HFFc6 (cell line): Measurements from ENCODE around the gene THAP9. TPM values are rescaled to one million over a fixed set of nuclear protein-coding genes. Genes with fewer than 3 reads are reported as not detected.

ENCODE experiments used
- DNase-seq: peaks from one replicate; pipeline ENCODE4 v3.0.0-alpha.2; 2018
- H3K27ac Mint-ChIP-seq: 2 replicates; pipeline ENCODE4 v1.8.0; 2020; ENCODE audit warnings: mild to moderate bottlenecking, mixed read lengths
- H3K27me3 Mint-ChIP-seq: 2 replicates; pipeline ENCODE4 v1.8.0; 2021; ENCODE audit warnings: mild to moderate bottlenecking, moderate library complexity, mixed read lengths; ENCODE audit not compliant: insufficient read depth
- H3K36me3 Mint-ChIP-seq: 2 replicates; pipeline ENCODE4 v1.8.0; 2021; ENCODE audit warnings: low read depth, mixed read lengths
- H3K4me1 Mint-ChIP-seq: 2 replicates; pipeline ENCODE4 v1.8.0; 2020; ENCODE audit warnings: low read depth, mixed read lengths
- H3K4me3 Mint-ChIP-seq: 2 replicates; pipeline ENCODE4 v1.8.0; 2020; ENCODE audit warnings: mild to moderate bottlenecking, moderate library complexity, mixed read lengths
- H3K9me3 Mint-ChIP-seq: 2 replicates; pipeline ENCODE4 v1.8.0; 2020; ENCODE audit warnings: mild to moderate bottlenecking, mixed read lengths
- total RNA-seq, 6 experiments: library from RNA; stranded (reverse); fragmentation: NEBNext Ultra II Directional; extraction: Animal tissue kit (Norgen Biotek cat#: 25700); gene quantifications; 2 replicates in 1 of 6; 3 replicates in 5 of 6; pipeline ENCODE4 v1.2.3, GENCODE V29; 2021
- TF ChIP-seq, protein P1 (sequence below): fragments of 200-600 bp; sonication (generic); IDR thresholded peaks from 2 replicates; pipeline ENCODE4 v1.5.0; 2021; ENCODE audit warnings: antibody characterized with exemption, mild to moderate bottlenecking

THAP9 gene
- total RNA-seq, 6 experiments from 2014 or later, result 0.87 to 2.2 (median 1.5) TPM

DNA sequence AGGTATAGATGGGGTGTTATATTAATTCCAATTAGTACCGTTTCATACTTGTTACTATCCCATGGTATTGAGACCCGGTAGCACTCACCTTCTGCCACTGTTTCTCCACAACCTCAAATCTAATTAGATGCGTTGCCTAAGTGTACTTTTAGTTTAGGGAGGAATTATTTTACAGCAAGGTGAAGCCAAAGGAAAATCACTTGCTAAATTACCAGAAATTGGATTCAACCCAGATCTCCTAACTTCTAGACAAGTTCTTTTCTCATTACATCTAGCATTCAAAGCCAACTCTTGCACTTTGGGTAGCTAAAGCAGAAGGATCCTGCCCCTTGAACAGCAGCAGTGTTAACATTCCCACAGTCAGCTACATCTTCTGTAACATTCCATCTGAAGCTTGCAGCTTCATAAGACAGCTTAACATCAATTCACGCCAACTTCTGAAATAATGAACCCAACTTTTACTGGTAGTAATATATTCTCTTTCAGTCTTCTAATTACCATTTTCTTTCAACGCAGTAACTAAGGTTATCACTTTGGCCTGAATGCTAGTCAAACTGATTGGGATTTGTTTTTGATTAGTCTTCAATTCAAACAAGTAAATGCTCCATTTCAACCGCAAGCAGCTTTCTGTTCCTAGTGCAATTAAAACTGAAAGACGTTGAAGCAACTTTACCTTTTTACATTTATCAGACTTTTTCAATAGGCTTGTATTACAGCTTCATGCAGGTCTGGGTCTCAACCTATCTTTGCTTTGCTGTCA lies 8.6 kb upstream of the THAP9 start:
- H3K27me3 Mint-ChIP-seq, result peaks cover 11% of the 10 kb centered on the region
- TF ChIP-seq, protein P1, sequence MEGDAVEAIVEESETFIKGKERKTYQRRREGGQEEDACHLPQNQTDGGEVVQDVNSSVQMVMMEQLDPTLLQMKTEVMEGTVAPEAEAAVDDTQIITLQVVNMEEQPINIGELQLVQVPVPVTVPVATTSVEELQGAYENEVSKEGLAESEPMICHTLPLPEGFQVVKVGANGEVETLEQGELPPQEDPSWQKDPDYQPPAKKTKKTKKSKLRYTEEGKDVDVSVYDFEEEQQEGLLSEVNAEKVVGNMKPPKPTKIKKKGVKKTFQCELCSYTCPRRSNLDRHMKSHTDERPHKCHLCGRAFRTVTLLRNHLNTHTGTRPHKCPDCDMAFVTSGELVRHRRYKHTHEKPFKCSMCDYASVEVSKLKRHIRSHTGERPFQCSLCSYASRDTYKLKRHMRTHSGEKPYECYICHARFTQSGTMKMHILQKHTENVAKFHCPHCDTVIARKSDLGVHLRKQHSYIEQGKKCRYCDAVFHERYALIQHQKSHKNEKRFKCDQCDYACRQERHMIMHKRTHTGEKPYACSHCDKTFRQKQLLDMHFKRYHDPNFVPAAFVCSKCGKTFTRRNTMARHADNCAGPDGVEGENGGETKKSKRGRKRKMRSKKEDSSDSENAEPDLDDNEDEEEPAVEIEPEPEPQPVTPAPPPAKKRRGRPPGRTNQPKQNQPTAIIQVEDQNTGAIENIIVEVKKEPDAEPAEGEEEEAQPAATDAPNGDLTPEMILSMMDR, result no peak
- peaks cover 45% of the 10 kb centered on the region for H3K36me3 Mint-ChIP-seq
- peak overlapping the region; percentile 98 for H3K27ac Mint-ChIP-seq
- H3K4me3 Mint-ChIP-seq, result peak overlapping the region; percentile 96
- DNase-seq, result peak; percentile 14
- peaks cover 48% of the 10 kb centered on the region for H3K4me1 Mint-ChIP-seq
- H3K9me3 Mint-ChIP-seq, result peaks cover 5% of the 10 kb centered on the region; the same call in 1 of the 2 replicates

DNA sequence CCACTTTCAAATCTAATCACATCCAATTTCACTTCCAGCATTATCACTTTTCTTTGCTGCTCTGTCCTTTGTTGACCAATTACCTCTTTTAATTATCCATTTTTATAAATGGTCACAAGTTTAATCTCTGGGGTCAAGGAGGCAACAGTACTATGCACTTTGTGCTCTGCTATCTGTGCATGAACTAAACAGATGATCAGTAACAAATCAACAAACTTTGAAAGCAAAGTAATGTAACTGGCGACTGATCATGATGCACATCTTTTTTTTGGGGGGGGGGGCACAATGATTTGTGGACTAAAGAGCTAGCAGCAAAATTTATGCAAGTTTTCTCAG lies 8.1 kb upstream of the THAP9 start:
- Mint-ChIP-seq H3K36me3 (peaks cover 43% of the 10 kb centered on the region), H3K27me3 (peaks cover 11% of the 10 kb centered on the region), H3K27ac (peak overlapping the region; percentile 98), H3K4me3 (peak overlapping the region; percentile 96; the same call in 1 of the 2 replicates), H3K9me3 (peaks cover 5% of the 10 kb centered on the region; the same call in 1 of the 2 replicates), H3K4me1 (peaks cover 46% of the 10 kb centered on the region)
- TF ChIP-seq, protein P1, result no peak
- DNase-seq, result no peak

DNA sequence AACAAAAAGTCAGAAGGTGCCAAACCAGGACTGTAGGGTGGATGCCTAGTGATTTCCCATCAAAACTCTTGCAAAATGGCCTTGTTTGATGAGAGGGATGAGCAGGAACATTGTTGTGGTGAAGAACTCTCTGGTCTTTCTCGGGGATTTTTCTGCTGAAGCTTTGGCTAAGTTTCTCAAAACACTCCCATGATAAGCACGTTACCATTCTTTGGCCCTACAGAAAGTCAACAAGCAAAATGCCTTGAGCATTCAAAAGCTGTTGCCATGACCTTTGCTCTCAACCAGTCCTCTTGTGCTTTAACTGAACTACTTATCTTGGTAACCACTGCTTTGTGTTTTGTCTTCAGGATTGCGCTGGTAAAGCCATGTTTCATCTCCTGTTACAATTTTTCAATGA lies 6.6 kb upstream of the THAP9 start:
- Mint-ChIP-seq H3K9me3 (peaks cover 5% of the 10 kb centered on the region; the same call in 1 of the 2 replicates), H3K4me1 (peaks cover 53% of the 10 kb centered on the region), H3K27me3 (peaks cover 11% of the 10 kb centered on the region), H3K4me3 (no peak overlapping the region), H3K27ac (no peak overlapping the region), H3K36me3 (peaks cover 45% of the 10 kb centered on the region)
- DNase-seq, result no peak
- TF ChIP-seq, protein P1, result no peak

DNA sequence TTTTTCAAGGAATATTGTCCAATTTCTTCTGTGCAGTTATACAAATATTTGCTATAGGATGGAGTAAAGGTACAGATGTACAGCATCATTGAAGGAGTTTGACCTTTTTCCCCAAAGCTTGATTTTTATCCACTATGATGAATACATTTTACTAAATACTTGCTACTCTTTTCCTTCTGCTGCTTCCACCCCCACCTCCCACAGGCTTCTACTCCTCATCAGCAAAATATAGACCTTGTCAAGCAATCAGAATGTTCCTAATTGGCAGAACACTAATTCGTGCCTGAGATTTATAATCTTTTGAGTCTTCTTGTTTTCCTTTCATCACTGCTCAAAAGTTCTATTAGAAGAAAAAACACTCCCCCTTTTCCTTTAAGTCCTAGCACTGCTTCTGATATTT lies 3.8 kb upstream of the THAP9 start:
- TF ChIP-seq, protein P1, result no peak
- H3K27ac Mint-ChIP-seq, result peak overlapping the region; percentile 33; the same call in 1 of the 2 replicates
- no peaks in the 10 kb centered on the region for H3K9me3 Mint-ChIP-seq
- H3K36me3 Mint-ChIP-seq, result peaks cover 29% of the 10 kb centered on the region
- no peak overlapping the region for H3K4me3 Mint-ChIP-seq
- no peaks in the 10 kb centered on the region for H3K27me3 Mint-ChIP-seq
- no peak for DNase-seq
- peaks cover 48% of the 10 kb centered on the region for H3K4me1 Mint-ChIP-seq

DNA sequence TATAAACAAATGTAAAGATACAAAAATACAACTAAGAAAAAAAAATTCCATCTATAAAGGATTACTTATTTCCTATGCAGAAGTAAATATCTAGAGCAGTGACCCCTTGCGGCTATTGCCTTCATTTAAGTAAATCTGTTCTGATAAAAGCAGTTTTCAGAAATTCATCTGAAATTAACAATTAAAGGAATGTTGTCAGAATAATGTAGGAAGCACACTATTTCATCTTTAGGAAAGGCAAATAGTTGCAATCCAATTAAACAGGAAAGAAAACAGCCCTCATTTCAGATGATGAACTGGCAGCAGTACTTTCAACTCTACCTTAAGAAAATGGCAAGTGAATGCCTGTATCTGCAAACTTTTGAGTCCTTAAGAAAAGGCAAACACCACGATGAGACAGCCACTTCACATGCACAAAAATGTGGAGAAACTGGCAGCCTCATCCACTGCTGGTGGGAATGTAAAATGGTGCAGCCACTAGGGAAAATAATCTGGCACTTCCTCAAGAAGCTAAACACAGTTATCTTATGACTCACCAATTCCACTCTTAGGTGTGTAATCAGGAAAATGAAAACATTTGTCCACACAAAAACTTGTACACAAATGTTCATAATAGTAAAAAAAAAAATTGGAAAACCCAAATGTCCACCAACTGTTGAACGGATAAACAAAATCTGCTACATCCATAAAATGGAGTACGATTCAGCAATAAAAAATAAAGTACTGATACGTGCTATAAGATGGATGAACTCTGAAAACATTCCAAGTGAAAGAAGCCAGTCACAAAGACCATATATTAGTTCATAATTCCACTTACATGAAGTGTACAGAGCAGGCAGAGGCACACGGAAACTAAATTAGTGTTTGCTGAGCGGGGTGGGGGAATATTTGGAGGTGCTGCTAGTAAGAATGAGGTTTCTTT lies 2.0 kb upstream of the THAP9 start:
- TF ChIP-seq, protein P1, result peak; percentile 73
- peak; percentile 88 for DNase-seq
- Mint-ChIP-seq H3K27ac (no peak overlapping the region), H3K27me3 (no peaks in the 10 kb centered on the region), H3K4me3 (no peak overlapping the region), H3K36me3 (peaks cover 29% of the 10 kb centered on the region), H3K9me3 (no peaks in the 10 kb centered on the region), H3K4me1 (peaks cover 32% of the 10 kb centered on the region)
